HCT116 (cell line): ENCODE results near the gene PAPOLB. TPM values are rescaled to one million over a fixed set of nuclear protein-coding genes. Genes with fewer than 3 reads are reported as not detected.

Experiments used
- ATAC-seq: fragments of 200-7000 bp; cut with Tn5 transposase; 2 replicates; pipeline ENCODE4 v1.9.1; 2020; ENCODE audit warnings: mild to moderate bottlenecking, moderate library complexity
- BruUV-seq: library from RNA; stranded (reverse); fragments of 400-500 nt; replicated peaks from 2 replicates; lab custom pipeline; 2021; lab: Mats Ljungman, UMichigan
- CTCF ChIA-PET: fragments of 300-600 bp; sonication (Branson Sonifier 250); formaldehyde crosslinking; loops from one replicate; lab custom pipeline; 2021; ENCODE audit warnings: antibody characterized with exemption; lab: Charles Lee
- POLR2A ChIA-PET: fragments of 300-600, 350-600 bp; sonication (Branson Sonifier 250); formaldehyde crosslinking; loops from one replicate; lab custom pipeline; 2021; ENCODE audit warnings: antibody characterized with exemption; lab: Charles Lee
- RAD21 ChIA-PET, 2 experiments: fragments of 300-600 bp; sonication (Branson Sonifier 250); formaldehyde crosslinking; loops; one replicate each; lab custom pipeline; 2023; ENCODE audit warnings: low total read pairs in 2 of 2; ENCODE audit not compliant: uncharacterized antibody in 2 of 2, unreplicated experiment in 2 of 2, low non-redundant PET in 1 of 2; lab: Charles Lee
- DNase-seq: peaks from one replicate; pipeline ENCODE4 v3.0.0-alpha.2; 2010; ENCODE audit warnings: low read depth, low spot score
- H2AFZ ChIP-seq: fragments of 200-600 bp; shearing (Covaris generic), sonication (generic); 2 replicates; pipeline ENCODE4 v1.6.1; 2017; ENCODE audit warnings: low read depth, mixed run types, mixed read lengths, antibody characterized with exemption, low read length; ENCODE audit not compliant: poor library complexity, severe bottlenecking
- H3K27ac ChIP-seq: 2 replicates; pipeline ENCODE4 v1.5.1; 2012; ENCODE audit warnings: low read depth, low read length
- H3K27me3 ChIP-seq: fragments of 200-600 bp; sonication (generic); 2 replicates; pipeline ENCODE4 v1.6.1; 2016; ENCODE audit warnings: mixed run types, low read length, mixed read lengths; ENCODE audit not compliant: insufficient read depth
- H3K36me3 ChIP-seq, 2 experiments: fragments of 200-500 bp in 1 of 2; fragments of 200-600 bp in 1 of 2; sonication (Bioruptor generic) in 1 of 2; sonication (generic) in 1 of 2; 2 replicates each; pipeline versions ENCODE4 v1.5.1 to v1.6.1; 2014 to 2016; ENCODE audit warnings: low read length in 2 of 2, inconsistent platforms in 1 of 2, mixed read lengths in 1 of 2, mixed run types in 1 of 2; ENCODE audit not compliant: insufficient read depth in 2 of 2, control insufficient read depth in 1 of 2
- H3K4me1 ChIP-seq, 2 experiments: fragments of 200-600 bp in 1 of 2; sonication (generic) in 1 of 2; 2 replicates each; pipeline versions ENCODE4 v1.5.1 to v1.6.1; 2012 to 2017; ENCODE audit warnings: low read length in 2 of 2, inconsistent platforms in 1 of 2, mild to moderate bottlenecking in 1 of 2, mixed read lengths in 1 of 2, mixed run types in 1 of 2, moderate library complexity in 1 of 2; ENCODE audit not compliant: insufficient read depth in 2 of 2, control insufficient read depth in 1 of 2
- H3K4me2 ChIP-seq: fragments of 200-600 bp; sonication (generic); 2 replicates; pipeline ENCODE4 v1.6.1; 2017; ENCODE audit warnings: mixed run types, low read length, mixed read lengths
- H3K4me3 ChIP-seq, 2 experiments: fragments of 200-600 bp in 1 of 2; sonication (generic) in 1 of 2; replicated peaks in 1 of 2; 2 replicates each; pipeline ENCODE4 v1.5.1; 2011 to 2016; ENCODE audit warnings: low read length in 2 of 2, control low read depth in 1 of 2, low read depth in 1 of 2, mild to moderate bottlenecking in 1 of 2, mixed read lengths in 1 of 2, mixed run types in 1 of 2
- H3K79me2 ChIP-seq: fragments of 200-600 bp; sonication (generic); 2 replicates; pipeline ENCODE4 v1.6.1; 2017; ENCODE audit warnings: mild to moderate bottlenecking, mixed run types, low read length, moderate library complexity, mixed read lengths; ENCODE audit not compliant: insufficient read depth
- H3K9ac ChIP-seq: fragments of 200-600 bp; sonication (generic); 2 replicates; pipeline ENCODE4 v1.6.1; 2016; ENCODE audit warnings: low read length, mixed read lengths
- H3K9me2 ChIP-seq: fragments of 200-600 bp; sonication (generic), shearing (Covaris generic); 2 replicates; pipeline ENCODE4 v1.6.1; 2017; ENCODE audit warnings: mixed run types, mild to moderate bottlenecking, moderate library complexity; ENCODE audit not compliant: insufficient read depth
- H3K9me3 ChIP-seq, 2 experiments: fragments of 200-500 bp in 1 of 2; fragments of 200-600 bp in 1 of 2; sonication (Bioruptor generic) in 1 of 2; sonication (generic) in 1 of 2; 2 replicates each; pipeline ENCODE4 v1.6.1; 2014 to 2017; ENCODE audit warnings: low read length in 2 of 2, mixed read lengths in 2 of 2, inconsistent platforms in 1 of 2, low read depth in 1 of 2, mild to moderate bottlenecking in 1 of 2, mixed run types in 1 of 2, moderate library complexity in 1 of 2; ENCODE audit not compliant: control insufficient read depth in 1 of 2, insufficient read depth in 1 of 2
- H4K20me1 ChIP-seq: fragments of 200-600 bp; sonication (generic), shearing (Covaris generic); 2 replicates; pipeline ENCODE4 v1.6.1; 2017; ENCODE audit warnings: mixed run types, mild to moderate bottlenecking, moderate library complexity; ENCODE audit not compliant: insufficient read depth
- EZH2 ChIP-seq: fragments of 200-600 bp; sonication (generic); IDR thresholded peaks from 2 replicates; pipeline ENCODE4 v1.6.1; 2017; ENCODE audit warnings: antibody characterized with exemption, mixed run types
- EZH2phosphoT487 ChIP-seq: fragments of 200-600 bp; IDR thresholded peaks from 2 replicates; pipeline ENCODE4 v1.6.1; 2018; ENCODE audit warnings: antibody characterized with exemption, borderline replicate concordance
- JUND ChIP-seq: IDR thresholded peaks from 2 replicates; pipeline ENCODE4 v1.6.1; 2012
- MAX ChIP-seq: IDR thresholded peaks from 2 replicates; pipeline ENCODE4 v1.6.1; 2012
- RAD21 ChIP-seq: IDR thresholded peaks from 2 replicates; pipeline ENCODE4 v1.6.1; 2012; ENCODE audit warnings: low read depth, mild to moderate bottlenecking
- SP1 ChIP-seq: IDR thresholded peaks from 2 replicates; pipeline ENCODE4 v1.6.1; 2012; ENCODE audit warnings: low read depth
- TCF7L2 ChIP-seq: IDR thresholded peaks from 2 replicates; pipeline ENCODE4 v1.7.0; 2011; ENCODE audit warnings: borderline replicate concordance, inconsistent platforms; ENCODE audit not compliant: insufficient read depth, insufficient read length; ENCODE audit errors: extremely low read depth
- intact Hi-C: fragments of 100-400 bp; cut with micrococcal nuclease; formaldehyde crosslinking; loops from 2 replicates; pipeline ENCODE4 v1.10.0; 2022
- total RNA-seq: library from RNA; stranded (reverse); gene quantifications from one replicate; pipeline ENCODE4 v1.2.1, GENCODE V29; 2021; ENCODE audit not compliant: unreplicated experiment
- TF ChIP-seq, protein P1 (sequence below), 3 experiments: fragments of 200-600 bp in 1 of 3; sonication (generic) in 1 of 3; IDR thresholded peaks in 2 of 3; conservative IDR thresholded peaks in 1 of 3; 2 replicates each; pipeline ENCODE4 v1.5.1; 2012 to 2017; ENCODE audit warnings: low read depth in 2 of 3, low read length in 2 of 3, antibody characterized with exemption in 1 of 3, borderline replicate concordance in 1 of 3, control low read depth in 1 of 3, mild to moderate bottlenecking in 1 of 3, mixed read lengths in 1 of 3, mixed run types in 1 of 3, moderate library complexity in 1 of 3; ENCODE audit not compliant: insufficient read depth in 1 of 3

The PAPOLB gene
- total RNA-seq, 1 experiment from 2014 or later, result 0.20 TPM

GRCh38 chr7:4849390-4849789 lies 12.4 kb downstream of the PAPOLB start:
- Histone ChIP-seq H3K4me1 (peaks cover 6 to 19% of the 10 kb centered on the region in 2 experiments; a peak in 3 of 4 replicates), H3K9me3 (no peaks in the 10 kb centered on the region), H3K4me2 (no peak overlapping the region), H3K27me3 (no peaks in the 10 kb centered on the region), H3K9ac (no peak overlapping the region), H4K20me1 (no peaks in the 10 kb centered on the region), H2AFZ (no peak overlapping the region), H3K4me3 (no peak overlapping the region), H3K79me2 (peaks cover 4% of the 10 kb centered on the region; the same call in 1 of the 2 replicates), H3K9me2 (no peaks in the 10 kb centered on the region), H3K36me3 (no peaks in the 10 kb centered on the region), H3K27ac (no peak overlapping the region)
- intact Hi-C loops, result loop anchor here (1.0 kb wide), 1 partner anchor 236 kb away; no protein-coding TSS in a partner anchor
- no TSS peak for BruUV-seq
- TF ChIP-seq, protein P1, sequence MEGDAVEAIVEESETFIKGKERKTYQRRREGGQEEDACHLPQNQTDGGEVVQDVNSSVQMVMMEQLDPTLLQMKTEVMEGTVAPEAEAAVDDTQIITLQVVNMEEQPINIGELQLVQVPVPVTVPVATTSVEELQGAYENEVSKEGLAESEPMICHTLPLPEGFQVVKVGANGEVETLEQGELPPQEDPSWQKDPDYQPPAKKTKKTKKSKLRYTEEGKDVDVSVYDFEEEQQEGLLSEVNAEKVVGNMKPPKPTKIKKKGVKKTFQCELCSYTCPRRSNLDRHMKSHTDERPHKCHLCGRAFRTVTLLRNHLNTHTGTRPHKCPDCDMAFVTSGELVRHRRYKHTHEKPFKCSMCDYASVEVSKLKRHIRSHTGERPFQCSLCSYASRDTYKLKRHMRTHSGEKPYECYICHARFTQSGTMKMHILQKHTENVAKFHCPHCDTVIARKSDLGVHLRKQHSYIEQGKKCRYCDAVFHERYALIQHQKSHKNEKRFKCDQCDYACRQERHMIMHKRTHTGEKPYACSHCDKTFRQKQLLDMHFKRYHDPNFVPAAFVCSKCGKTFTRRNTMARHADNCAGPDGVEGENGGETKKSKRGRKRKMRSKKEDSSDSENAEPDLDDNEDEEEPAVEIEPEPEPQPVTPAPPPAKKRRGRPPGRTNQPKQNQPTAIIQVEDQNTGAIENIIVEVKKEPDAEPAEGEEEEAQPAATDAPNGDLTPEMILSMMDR (IDR thresholded peaks at IDR 0.05 in 2 of 3, conservative IDR thresholded peaks at IDR 0.05 in 1 of 3; ENCODE audit: borderline replicate concordance in 1 of 3, insufficient read depth in 1 of 3, low read depth in 2 of 3, low read length in 2 of 3), result peak; percentile 30 to 58 (median 39); a peak in 4 of 6 replicates
- TF ChIP-seq JUND (no peak), SP1 (no peak), EZH2 (no peak), EZH2phosphoT487 (no peak), RAD21 (peak; percentile 71), MAX (no peak), TCF7L2 (no peak)
- peak; percentile 12 for DNase-seq
- ATAC-seq, result peak; percentile 63; the same call in 1 of the 2 replicates
- RAD21 ChIA-PET, result no interaction called here
- POLR2A ChIA-PET, result no interaction called here
- CTCF ChIA-PET, result interaction anchor here (0.6 to 1.2 kb wide), 3 partner anchors 36 to 239 kb away, joined by 3 to 4 read pairs (median 3); no protein-coding TSS in a partner anchor
